B cell (primary cell): ENCODE measurements around the gene ZNHIT2.

ENCODE experiments used
- CTCF ChIP-seq: fragments of 200-600 bp; IDR thresholded peaks from one replicate; pipeline ENCODE4 v1.8.0; 2022; ENCODE audit warnings: antibody characterized with exemption, mild to moderate bottlenecking
- EZH2 ChIP-seq: IDR thresholded peaks from 2 replicates; pipeline ENCODE4 v1.6.1; 2012; ENCODE audit warnings: borderline replicate concordance, low read depth, mild to moderate bottlenecking, moderate library complexity, low read length; ENCODE audit not compliant: insufficient read depth, poor library complexity, severe bottlenecking

GRCh38 chr11:65095427-65095826, 22.1 kb downstream of the ZNHIT2 start:
- TF ChIP-seq EZH2 (no peak), CTCF (no peak)
